HCT116 (cell line): ENCODE data around the gene CDH23. TPM values are rescaled to one million over a fixed set of nuclear protein-coding genes. Genes with fewer than 3 reads are reported as not detected.

ENCODE experiments used
- ATAC-seq: fragments of 200-7000 bp; cut with Tn5 transposase; 2 replicates; pipeline ENCODE4 v1.9.1; 2020; ENCODE audit warnings: mild to moderate bottlenecking, moderate library complexity
- BruUV-seq: library from RNA; stranded (reverse); fragments of 400-500 nt; replicated peaks from 2 replicates; lab custom pipeline; 2021; lab: Mats Ljungman, UMichigan
- CTCF ChIA-PET: fragments of 300-600 bp; sonication (Branson Sonifier 250); formaldehyde crosslinking; loops from one replicate; lab custom pipeline; 2021; ENCODE audit warnings: antibody characterized with exemption; lab: Charles Lee
- POLR2A ChIA-PET: fragments of 300-600, 350-600 bp; sonication (Branson Sonifier 250); formaldehyde crosslinking; loops from one replicate; lab custom pipeline; 2021; ENCODE audit warnings: antibody characterized with exemption; lab: Charles Lee
- RAD21 ChIA-PET, 2 experiments: fragments of 300-600 bp; sonication (Branson Sonifier 250); formaldehyde crosslinking; loops; one replicate each; lab custom pipeline; 2023; ENCODE audit warnings: low total read pairs in 2 of 2; ENCODE audit not compliant: uncharacterized antibody in 2 of 2, unreplicated experiment in 2 of 2, low non-redundant PET in 1 of 2; lab: Charles Lee
- DNase-seq: peaks from one replicate; pipeline ENCODE4 v3.0.0-alpha.2; 2010; ENCODE audit warnings: low read depth, low spot score
- H2AFZ ChIP-seq: fragments of 200-600 bp; shearing (Covaris generic), sonication (generic); 2 replicates; pipeline ENCODE4 v1.6.1; 2017; ENCODE audit warnings: low read depth, mixed run types, mixed read lengths, antibody characterized with exemption, low read length; ENCODE audit not compliant: poor library complexity, severe bottlenecking
- H3K27ac ChIP-seq: 2 replicates; pipeline ENCODE4 v1.5.1; 2012; ENCODE audit warnings: low read depth, low read length
- H3K27me3 ChIP-seq: fragments of 200-600 bp; sonication (generic); 2 replicates; pipeline ENCODE4 v1.6.1; 2016; ENCODE audit warnings: mixed run types, low read length, mixed read lengths; ENCODE audit not compliant: insufficient read depth
- H3K36me3 ChIP-seq, 2 experiments: fragments of 200-500 bp in 1 of 2; fragments of 200-600 bp in 1 of 2; sonication (Bioruptor generic) in 1 of 2; sonication (generic) in 1 of 2; 2 replicates each; pipeline versions ENCODE4 v1.5.1 to v1.6.1; 2014 to 2016; ENCODE audit warnings: low read length in 2 of 2, inconsistent platforms in 1 of 2, mixed read lengths in 1 of 2, mixed run types in 1 of 2; ENCODE audit not compliant: insufficient read depth in 2 of 2, control insufficient read depth in 1 of 2
- H3K4me1 ChIP-seq, 2 experiments: fragments of 200-600 bp in 1 of 2; sonication (generic) in 1 of 2; 2 replicates each; pipeline versions ENCODE4 v1.5.1 to v1.6.1; 2012 to 2017; ENCODE audit warnings: low read length in 2 of 2, inconsistent platforms in 1 of 2, mild to moderate bottlenecking in 1 of 2, mixed read lengths in 1 of 2, mixed run types in 1 of 2, moderate library complexity in 1 of 2; ENCODE audit not compliant: insufficient read depth in 2 of 2, control insufficient read depth in 1 of 2
- H3K4me2 ChIP-seq: fragments of 200-600 bp; sonication (generic); 2 replicates; pipeline ENCODE4 v1.6.1; 2017; ENCODE audit warnings: mixed run types, low read length, mixed read lengths
- H3K4me3 ChIP-seq, 2 experiments: fragments of 200-600 bp in 1 of 2; sonication (generic) in 1 of 2; replicated peaks in 1 of 2; 2 replicates each; pipeline ENCODE4 v1.5.1; 2011 to 2016; ENCODE audit warnings: low read length in 2 of 2, control low read depth in 1 of 2, low read depth in 1 of 2, mild to moderate bottlenecking in 1 of 2, mixed read lengths in 1 of 2, mixed run types in 1 of 2
- H3K79me2 ChIP-seq: fragments of 200-600 bp; sonication (generic); 2 replicates; pipeline ENCODE4 v1.6.1; 2017; ENCODE audit warnings: mild to moderate bottlenecking, mixed run types, low read length, moderate library complexity, mixed read lengths; ENCODE audit not compliant: insufficient read depth
- H3K9ac ChIP-seq: fragments of 200-600 bp; sonication (generic); 2 replicates; pipeline ENCODE4 v1.6.1; 2016; ENCODE audit warnings: low read length, mixed read lengths
- H3K9me2 ChIP-seq: fragments of 200-600 bp; sonication (generic), shearing (Covaris generic); 2 replicates; pipeline ENCODE4 v1.6.1; 2017; ENCODE audit warnings: mixed run types, mild to moderate bottlenecking, moderate library complexity; ENCODE audit not compliant: insufficient read depth
- H3K9me3 ChIP-seq, 2 experiments: fragments of 200-500 bp in 1 of 2; fragments of 200-600 bp in 1 of 2; sonication (Bioruptor generic) in 1 of 2; sonication (generic) in 1 of 2; 2 replicates each; pipeline ENCODE4 v1.6.1; 2014 to 2017; ENCODE audit warnings: low read length in 2 of 2, mixed read lengths in 2 of 2, inconsistent platforms in 1 of 2, low read depth in 1 of 2, mild to moderate bottlenecking in 1 of 2, mixed run types in 1 of 2, moderate library complexity in 1 of 2; ENCODE audit not compliant: control insufficient read depth in 1 of 2, insufficient read depth in 1 of 2
- H4K20me1 ChIP-seq: fragments of 200-600 bp; sonication (generic), shearing (Covaris generic); 2 replicates; pipeline ENCODE4 v1.6.1; 2017; ENCODE audit warnings: mixed run types, mild to moderate bottlenecking, moderate library complexity; ENCODE audit not compliant: insufficient read depth
- CBX3 ChIP-seq: IDR thresholded peaks from 2 replicates; pipeline ENCODE4 v1.6.1; 2012; ENCODE audit warnings: low read depth
- EZH2 ChIP-seq: fragments of 200-600 bp; sonication (generic); IDR thresholded peaks from 2 replicates; pipeline ENCODE4 v1.6.1; 2017; ENCODE audit warnings: antibody characterized with exemption, mixed run types
- FOSL1 ChIP-seq: IDR thresholded peaks from 2 replicates; pipeline ENCODE4 v1.6.1; 2012; ENCODE audit warnings: low read depth
- JUND ChIP-seq: IDR thresholded peaks from 2 replicates; pipeline ENCODE4 v1.6.1; 2012
- POLR2AphosphoS5 ChIP-seq: IDR thresholded peaks from 2 replicates; pipeline ENCODE4 v1.6.1; 2011; ENCODE audit warnings: mild to moderate bottlenecking, low read depth, low read length, moderate library complexity
- SP1 ChIP-seq: IDR thresholded peaks from 2 replicates; pipeline ENCODE4 v1.6.1; 2012; ENCODE audit warnings: low read depth
- YY1 ChIP-seq: IDR thresholded peaks from 2 replicates; pipeline ENCODE4 v1.6.1; 2011; ENCODE audit warnings: low read length, low read depth, moderate library complexity, mild to moderate bottlenecking; ENCODE audit not compliant: insufficient replicate concordance; ENCODE audit errors: extremely low read depth
- intact Hi-C: fragments of 100-400 bp; cut with micrococcal nuclease; formaldehyde crosslinking; loops from 2 replicates; pipeline ENCODE4 v1.10.0; 2022
- total RNA-seq: library from RNA; stranded (reverse); gene quantifications from one replicate; pipeline ENCODE4 v1.2.1, GENCODE V29; 2021; ENCODE audit not compliant: unreplicated experiment
- TF ChIP-seq, protein P1 (sequence below): IDR thresholded peaks from 2 replicates; pipeline ENCODE4 v1.6.1; 2012
- TF ChIP-seq, protein P2 (sequence below): IDR thresholded peaks from 2 replicates; pipeline ENCODE4 v1.6.1; 2012
- TF ChIP-seq, protein P3 (sequence below), 3 experiments: fragments of 200-600 bp in 1 of 3; sonication (generic) in 1 of 3; IDR thresholded peaks in 2 of 3; conservative IDR thresholded peaks in 1 of 3; 2 replicates each; pipeline ENCODE4 v1.5.1; 2012 to 2017; ENCODE audit warnings: low read depth in 2 of 3, low read length in 2 of 3, antibody characterized with exemption in 1 of 3, borderline replicate concordance in 1 of 3, control low read depth in 1 of 3, mild to moderate bottlenecking in 1 of 3, mixed read lengths in 1 of 3, mixed run types in 1 of 3, moderate library complexity in 1 of 3; ENCODE audit not compliant: insufficient read depth in 1 of 3
- TF ChIP-seq, protein P4 (sequence below): IDR thresholded peaks from 2 replicates; pipeline ENCODE4 v1.6.1; 2012; ENCODE audit warnings: low read depth

CDH23 gene
- total RNA-seq, 1 experiment from 2014 or later: not detected

DNA sequence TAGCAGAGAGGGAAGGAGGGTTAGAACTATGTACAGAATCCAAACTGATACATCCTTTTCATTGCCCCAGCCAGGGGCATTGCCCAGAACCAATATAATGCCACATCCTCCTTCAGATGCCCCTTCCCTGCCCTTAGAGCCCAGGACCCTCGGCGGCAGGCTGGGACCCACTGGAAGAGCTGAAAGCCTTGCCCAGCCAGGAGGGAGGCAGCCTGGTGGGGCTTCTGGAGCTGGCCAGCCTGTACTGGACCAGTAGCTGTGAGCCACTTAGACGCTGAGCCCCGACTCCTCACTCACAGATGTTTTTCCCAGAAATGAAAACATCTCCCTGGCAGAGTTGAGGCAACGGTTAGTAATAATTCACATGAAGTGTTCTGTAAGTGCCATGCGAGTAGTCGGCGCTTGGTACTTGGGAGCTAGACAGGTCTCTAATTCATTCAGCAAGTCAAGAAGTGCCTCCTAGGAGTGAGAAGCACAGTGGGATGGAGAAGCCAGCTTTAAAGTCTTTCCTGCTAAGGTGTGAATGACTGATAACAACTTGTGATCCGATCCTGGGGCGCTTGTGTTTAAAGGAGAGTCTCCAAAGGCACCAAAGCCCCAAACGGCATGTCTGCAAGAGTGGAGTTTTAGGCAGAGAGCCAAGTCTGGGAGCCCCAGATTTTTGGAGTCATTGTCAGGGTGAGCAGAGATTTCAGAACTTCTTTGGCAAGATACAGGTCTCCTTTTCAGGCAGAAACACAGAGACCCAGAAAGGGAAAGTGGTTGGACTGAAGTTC, 366.8 kb downstream of the CDH23 start:
- Histone ChIP-seq H2AFZ (no peak overlapping the region), H3K36me3 (no peaks in the 10 kb centered on the region), H3K9me3 (no peaks in the 10 kb centered on the region), H4K20me1 (no peaks in the 10 kb centered on the region), H3K9ac (no peak overlapping the region), H3K27me3 (no peaks in the 10 kb centered on the region), H3K27ac (no peak overlapping the region), H3K4me2 (no peak overlapping the region), H3K9me2 (no peaks in the 10 kb centered on the region), H3K4me3 (no peak overlapping the region), H3K4me1 (peaks cover 51 to 93% of the 10 kb centered on the region in 2 experiments), H3K79me2 (0 out of 2 replicates have a peak, but pooled peaks cover 3% of the 10 kb centered on the region)
- no peak for TF ChIP-seq FOSL1
- TF ChIP-seq, protein P1, sequence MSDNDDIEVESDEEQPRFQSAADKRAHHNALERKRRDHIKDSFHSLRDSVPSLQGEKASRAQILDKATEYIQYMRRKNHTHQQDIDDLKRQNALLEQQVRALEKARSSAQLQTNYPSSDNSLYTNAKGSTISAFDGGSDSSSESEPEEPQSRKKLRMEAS: no peak
- TF ChIP-seq CBX3: no peak
- TF ChIP-seq, protein P2, sequence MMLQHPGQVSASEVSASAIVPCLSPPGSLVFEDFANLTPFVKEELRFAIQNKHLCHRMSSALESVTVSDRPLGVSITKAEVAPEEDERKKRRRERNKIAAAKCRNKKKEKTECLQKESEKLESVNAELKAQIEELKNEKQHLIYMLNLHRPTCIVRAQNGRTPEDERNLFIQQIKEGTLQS: no peak
- no peak for TF ChIP-seq POLR2AphosphoS5
- TF ChIP-seq JUND: no peak
- TF ChIP-seq SP1: no peak
- intact Hi-C loops: no loop called here
- no TSS peak for BruUV-seq
- ChIA-PET RAD21 (no interaction called here), POLR2A (interaction anchor here (1.0 kb wide), 1 partner anchor 10 kb away, joined by 3 read pairs; the partner anchor contains the start of gene VSIR), CTCF (interaction anchor here (0.8 to 1.1 kb wide), 2 partner anchors 9 to 10 kb away, joined by 3 read pairs; no protein-coding TSS in a partner anchor)
- DNase-seq (no peak), ATAC-seq (no peak)

DNA sequence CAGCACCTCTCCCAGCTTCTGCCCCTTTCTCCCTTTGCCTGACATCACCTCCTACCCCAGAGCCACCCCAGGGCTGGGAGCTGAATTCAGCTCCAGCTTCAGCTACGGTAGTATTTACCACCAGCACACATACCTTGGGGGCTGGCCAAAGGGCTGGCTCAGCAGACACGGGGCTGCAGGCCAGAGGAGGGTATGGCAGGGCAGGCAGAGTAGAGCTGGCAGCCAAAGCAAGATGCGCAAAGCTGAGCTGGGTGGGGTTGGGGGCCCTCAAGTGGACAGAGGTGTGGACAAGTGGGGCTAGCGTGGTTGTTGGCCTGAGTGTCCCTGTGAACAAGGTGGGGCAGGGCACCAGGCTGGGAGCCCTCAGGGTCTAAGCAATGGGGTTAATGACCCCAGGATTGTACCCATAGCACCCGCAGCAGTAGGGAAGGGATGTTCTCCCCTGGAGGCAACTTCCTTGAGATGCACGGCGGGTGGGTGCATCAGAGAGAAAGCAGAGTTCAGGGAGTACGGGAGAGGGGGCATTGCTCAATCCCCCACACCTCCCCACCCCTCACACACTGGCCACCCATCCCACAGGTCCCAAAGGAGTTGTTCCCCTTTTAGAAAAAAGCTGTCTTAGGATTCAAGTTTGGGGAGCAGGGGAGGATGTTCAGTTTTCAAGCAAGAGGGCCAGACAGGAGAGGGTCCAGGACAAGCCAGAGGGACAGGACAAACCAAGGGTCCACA, 368.6 kb downstream of the CDH23 start:
- ChIA-PET RAD21 (no interaction called here), CTCF (no interaction called here), POLR2A (interaction anchor here (1.0 kb wide), 1 partner anchor 8 kb away, joined by 3 read pairs; the partner anchor contains the start of gene VSIR)
- H3K4me1 ChIP-seq: peaks cover 62 to 98% of the 10 kb centered on the region in 2 experiments
- H3K9me2 ChIP-seq: no peaks in the 10 kb centered on the region
- H3K36me3 ChIP-seq: no peaks in the 10 kb centered on the region
- peak overlapping the region; percentile 85 for H3K4me2 ChIP-seq
- no peaks in the 10 kb centered on the region for H3K27me3 ChIP-seq
- no TSS peak for BruUV-seq
- H4K20me1 ChIP-seq: no peaks in the 10 kb centered on the region
- H3K27ac ChIP-seq: peak overlapping the region; percentile 82
- ATAC-seq: no peak
- H2AFZ ChIP-seq: no peak overlapping the region
- H3K9ac ChIP-seq: peak overlapping the region; percentile 64
- H3K79me2 ChIP-seq: 0 out of 2 replicates have a peak, but pooled peaks cover 3% of the 10 kb centered on the region
- no peak for DNase-seq
- H3K9me3 ChIP-seq: no peaks in the 10 kb centered on the region
- intact Hi-C loops: no loop called here
- H3K4me3 ChIP-seq: no peak overlapping the region
- TF ChIP-seq, protein P3, sequence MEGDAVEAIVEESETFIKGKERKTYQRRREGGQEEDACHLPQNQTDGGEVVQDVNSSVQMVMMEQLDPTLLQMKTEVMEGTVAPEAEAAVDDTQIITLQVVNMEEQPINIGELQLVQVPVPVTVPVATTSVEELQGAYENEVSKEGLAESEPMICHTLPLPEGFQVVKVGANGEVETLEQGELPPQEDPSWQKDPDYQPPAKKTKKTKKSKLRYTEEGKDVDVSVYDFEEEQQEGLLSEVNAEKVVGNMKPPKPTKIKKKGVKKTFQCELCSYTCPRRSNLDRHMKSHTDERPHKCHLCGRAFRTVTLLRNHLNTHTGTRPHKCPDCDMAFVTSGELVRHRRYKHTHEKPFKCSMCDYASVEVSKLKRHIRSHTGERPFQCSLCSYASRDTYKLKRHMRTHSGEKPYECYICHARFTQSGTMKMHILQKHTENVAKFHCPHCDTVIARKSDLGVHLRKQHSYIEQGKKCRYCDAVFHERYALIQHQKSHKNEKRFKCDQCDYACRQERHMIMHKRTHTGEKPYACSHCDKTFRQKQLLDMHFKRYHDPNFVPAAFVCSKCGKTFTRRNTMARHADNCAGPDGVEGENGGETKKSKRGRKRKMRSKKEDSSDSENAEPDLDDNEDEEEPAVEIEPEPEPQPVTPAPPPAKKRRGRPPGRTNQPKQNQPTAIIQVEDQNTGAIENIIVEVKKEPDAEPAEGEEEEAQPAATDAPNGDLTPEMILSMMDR (IDR thresholded peaks at IDR 0.05 in 2 of 3, conservative IDR thresholded peaks at IDR 0.05 in 1 of 3; ENCODE audit: borderline replicate concordance in 1 of 3, insufficient read depth in 1 of 3, low read depth in 2 of 3, low read length in 2 of 3): no peak
- TF ChIP-seq, protein P1: no peak
- TF ChIP-seq, protein P4, sequence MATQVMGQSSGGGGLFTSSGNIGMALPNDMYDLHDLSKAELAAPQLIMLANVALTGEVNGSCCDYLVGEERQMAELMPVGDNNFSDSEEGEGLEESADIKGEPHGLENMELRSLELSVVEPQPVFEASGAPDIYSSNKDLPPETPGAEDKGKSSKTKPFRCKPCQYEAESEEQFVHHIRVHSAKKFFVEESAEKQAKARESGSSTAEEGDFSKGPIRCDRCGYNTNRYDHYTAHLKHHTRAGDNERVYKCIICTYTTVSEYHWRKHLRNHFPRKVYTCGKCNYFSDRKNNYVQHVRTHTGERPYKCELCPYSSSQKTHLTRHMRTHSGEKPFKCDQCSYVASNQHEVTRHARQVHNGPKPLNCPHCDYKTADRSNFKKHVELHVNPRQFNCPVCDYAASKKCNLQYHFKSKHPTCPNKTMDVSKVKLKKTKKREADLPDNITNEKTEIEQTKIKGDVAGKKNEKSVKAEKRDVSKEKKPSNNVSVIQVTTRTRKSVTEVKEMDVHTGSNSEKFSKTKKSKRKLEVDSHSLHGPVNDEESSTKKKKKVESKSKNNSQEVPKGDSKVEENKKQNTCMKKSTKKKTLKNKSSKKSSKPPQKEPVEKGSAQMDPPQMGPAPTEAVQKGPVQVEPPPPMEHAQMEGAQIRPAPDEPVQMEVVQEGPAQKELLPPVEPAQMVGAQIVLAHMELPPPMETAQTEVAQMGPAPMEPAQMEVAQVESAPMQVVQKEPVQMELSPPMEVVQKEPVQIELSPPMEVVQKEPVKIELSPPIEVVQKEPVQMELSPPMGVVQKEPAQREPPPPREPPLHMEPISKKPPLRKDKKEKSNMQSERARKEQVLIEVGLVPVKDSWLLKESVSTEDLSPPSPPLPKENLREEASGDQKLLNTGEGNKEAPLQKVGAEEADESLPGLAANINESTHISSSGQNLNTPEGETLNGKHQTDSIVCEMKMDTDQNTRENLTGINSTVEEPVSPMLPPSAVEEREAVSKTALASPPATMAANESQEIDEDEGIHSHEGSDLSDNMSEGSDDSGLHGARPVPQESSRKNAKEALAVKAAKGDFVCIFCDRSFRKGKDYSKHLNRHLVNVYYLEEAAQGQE: no peak
- TF ChIP-seq EZH2 (no peak), YY1 (no peak)
